ENCODE measurements around the gene CAPN13.

Gene CAPN13

GRCh38 chr2:30694286-30695055 lies 112.8 kb downstream of the CAPN13 start:
- no peaks in the 10 kb centered on the region for H3K27me3 ChIP-seq (replicated peaks; ENCODE audit: control insufficient read depth, insufficient read depth, low read length)
- no peaks in the 10 kb centered on the region for H3K36me3 ChIP-seq (ENCODE audit: control insufficient read depth, insufficient read depth, low read length, severe bottlenecking)
- H3K4me1 ChIP-seq (ENCODE audit: control insufficient read depth, insufficient read depth, low read length): peaks cover 24% of the 10 kb centered on the region
- H3K9ac ChIP-seq (ENCODE audit: low read length): no peak overlapping the region
- DNase-seq (ENCODE audit: low read depth): no peak
- H3K9me3 ChIP-seq (ENCODE audit: control insufficient read depth, low read length): no peaks in the 10 kb centered on the region
- H3K4me3 ChIP-seq (ENCODE audit: low read length): no peak overlapping the region

DNA sequence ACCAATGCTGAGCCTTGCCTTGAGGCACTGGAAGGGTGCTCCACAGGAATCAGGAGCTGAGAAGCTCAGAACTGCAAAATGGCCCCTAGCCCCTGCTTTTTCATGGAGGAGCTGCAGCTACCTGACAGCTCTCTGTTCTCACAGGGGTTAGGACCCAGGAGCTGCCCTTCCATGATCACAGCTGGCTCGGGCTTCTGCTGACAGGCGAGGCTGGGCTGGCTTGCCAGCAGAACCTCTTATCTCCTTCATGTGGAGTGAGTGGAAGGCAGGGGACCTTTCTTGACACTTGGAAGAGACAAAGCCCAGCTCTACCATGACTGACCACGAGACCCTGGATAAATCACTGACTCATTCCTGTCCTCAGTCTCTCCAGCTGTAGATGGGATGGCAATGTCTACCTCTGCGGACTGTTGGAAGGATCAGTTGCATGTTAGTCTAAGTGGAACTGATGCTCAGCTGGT lies 113.4 kb downstream of the CAPN13 start:
- Histone ChIP-seq H3K4me3 (ENCODE audit: low read length) (no peak overlapping the region), H3K4me1 (ENCODE audit: control insufficient read depth, insufficient read depth, low read length) (peaks cover 27% of the 10 kb centered on the region), H3K9me3 (ENCODE audit: control insufficient read depth, low read length) (no peaks in the 10 kb centered on the region), H3K36me3 (ENCODE audit: control insufficient read depth, insufficient read depth, low read length, severe bottlenecking) (no peaks in the 10 kb centered on the region), H3K27me3 (replicated peaks; ENCODE audit: control insufficient read depth, insufficient read depth, low read length) (no peaks in the 10 kb centered on the region), H3K9ac (ENCODE audit: low read length) (no peak overlapping the region)
- no peak for DNase-seq (ENCODE audit: low read depth)

DNA sequence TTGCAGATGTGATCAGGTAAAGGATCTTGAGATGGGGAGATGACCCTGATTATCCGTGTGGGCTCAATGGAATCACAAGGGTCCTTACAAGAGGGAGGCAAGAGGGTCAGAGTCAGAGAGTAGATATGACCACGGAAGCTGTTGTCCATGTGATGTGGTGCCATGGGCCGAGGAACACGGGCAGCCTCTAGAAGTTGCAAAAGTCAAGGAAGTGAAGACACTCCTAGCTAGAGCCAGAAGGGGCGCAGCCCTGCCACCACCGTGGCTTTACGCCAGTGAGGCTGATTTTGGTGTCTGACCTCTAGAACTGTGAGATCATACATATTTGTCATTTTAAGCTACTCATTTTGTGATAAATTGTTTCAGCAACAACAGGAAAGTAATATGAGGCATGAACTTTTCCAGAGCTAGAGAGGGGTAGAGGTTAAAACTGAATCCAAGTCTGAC lies 114.4 kb downstream of the CAPN13 start:
- DNase-seq (ENCODE audit: low read depth): no peak
- H3K4me3 ChIP-seq (ENCODE audit: low read length): no peak overlapping the region
- H3K9ac ChIP-seq (ENCODE audit: low read length): no peak overlapping the region
- H3K4me1 ChIP-seq (ENCODE audit: control insufficient read depth, insufficient read depth, low read length): peaks cover 27% of the 10 kb centered on the region
- no peaks in the 10 kb centered on the region for H3K27me3 ChIP-seq (replicated peaks; ENCODE audit: control insufficient read depth, insufficient read depth, low read length)
- no peaks in the 10 kb centered on the region for H3K36me3 ChIP-seq (ENCODE audit: control insufficient read depth, insufficient read depth, low read length, severe bottlenecking)
- no peaks in the 10 kb centered on the region for H3K9me3 ChIP-seq (ENCODE audit: control insufficient read depth, low read length)

DNA sequence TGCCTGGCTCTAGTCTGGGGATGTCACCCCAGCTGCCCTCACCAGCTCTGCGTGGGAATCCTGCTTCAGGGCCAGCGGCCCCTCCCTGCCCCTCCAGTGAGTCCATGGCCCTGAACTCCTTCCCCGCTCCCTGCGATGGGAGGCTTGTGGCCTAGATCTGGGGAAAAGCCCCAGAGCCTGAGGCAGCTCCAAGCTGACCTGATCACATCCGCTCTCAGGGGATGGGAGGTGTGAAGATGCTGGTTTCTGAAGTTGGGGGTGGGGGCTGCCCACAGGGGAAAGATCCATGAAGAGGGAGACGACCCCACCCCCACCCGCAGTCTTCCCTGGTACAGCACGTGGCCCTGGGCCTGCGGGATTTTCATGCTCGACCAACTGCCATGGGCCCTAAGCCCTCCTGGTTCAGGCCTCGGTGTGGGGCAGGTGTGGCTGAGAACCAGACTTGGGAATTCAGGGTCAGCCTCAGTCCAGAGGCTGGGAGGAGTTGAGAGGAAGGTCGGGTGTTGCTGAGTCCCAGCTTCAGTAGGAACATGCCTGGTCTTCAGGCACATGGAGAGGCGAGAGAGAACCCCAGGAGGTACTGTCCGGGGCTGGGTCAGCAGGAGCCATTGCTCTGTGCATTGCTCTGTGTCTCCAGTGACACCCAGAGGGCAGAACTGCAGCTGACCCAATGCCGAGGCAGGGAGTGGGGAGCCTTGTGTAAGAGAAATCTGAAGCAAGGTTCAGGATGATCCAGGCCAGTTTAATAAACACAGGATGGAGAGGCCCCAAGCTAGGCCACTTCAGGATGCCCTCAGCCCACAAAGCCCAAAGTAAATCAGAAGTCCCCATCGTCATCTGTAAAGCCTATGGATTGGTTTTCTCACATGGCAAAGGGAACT lies 115.1 kb downstream of the CAPN13 start:
- H3K4me1 ChIP-seq (ENCODE audit: control insufficient read depth, insufficient read depth, low read length): peaks cover 27% of the 10 kb centered on the region
- H3K9ac ChIP-seq (ENCODE audit: low read length): no peak overlapping the region
- no peaks in the 10 kb centered on the region for H3K36me3 ChIP-seq (ENCODE audit: control insufficient read depth, insufficient read depth, low read length, severe bottlenecking)
- no peaks in the 10 kb centered on the region for H3K27me3 ChIP-seq (replicated peaks; ENCODE audit: control insufficient read depth, insufficient read depth, low read length)
- no peak overlapping the region for H3K4me3 ChIP-seq (ENCODE audit: low read length)
- H3K9me3 ChIP-seq (ENCODE audit: control insufficient read depth, low read length): no peaks in the 10 kb centered on the region
- no peak for DNase-seq (ENCODE audit: low read depth)

- H3K4me3 ChIP-seq (ENCODE audit: low read length): no peak overlapping the region
- no peaks in the 10 kb centered on the region for H3K9me3 ChIP-seq (ENCODE audit: control insufficient read depth, low read length)
- H3K36me3 ChIP-seq (ENCODE audit: control insufficient read depth, insufficient read depth, low read length, severe bottlenecking): no peaks in the 10 kb centered on the region
- H3K27me3 ChIP-seq (replicated peaks; ENCODE audit: control insufficient read depth, insufficient read depth, low read length): no peaks in the 10 kb centered on the region
- H3K4me1 ChIP-seq (ENCODE audit: control insufficient read depth, insufficient read depth, low read length): peaks cover 27% of the 10 kb centered on the region
- no peak overlapping the region for H3K9ac ChIP-seq (ENCODE audit: low read length)
- DNase-seq (ENCODE audit: low read depth): no peak
Measured at GRCh38 chr2:30691091-30691947, 115.9 kb downstream of the CAPN13 start.

- Histone ChIP-seq H3K27me3 (replicated peaks; ENCODE audit: control insufficient read depth, insufficient read depth, low read length) (no peaks in the 10 kb centered on the region), H3K4me3 (ENCODE audit: low read length) (no peak overlapping the region), H3K9me3 (ENCODE audit: control insufficient read depth, low read length) (no peaks in the 10 kb centered on the region), H3K9ac (ENCODE audit: low read length) (no peak overlapping the region), H3K36me3 (ENCODE audit: control insufficient read depth, insufficient read depth, low read length, severe bottlenecking) (no peaks in the 10 kb centered on the region), H3K4me1 (ENCODE audit: control insufficient read depth, insufficient read depth, low read length) (peaks cover 27% of the 10 kb centered on the region)
- no peak for DNase-seq (ENCODE audit: low read depth)
Measured at GRCh38 chr2:30690126-30690561, 117.1 kb downstream of the CAPN13 start.

DNA sequence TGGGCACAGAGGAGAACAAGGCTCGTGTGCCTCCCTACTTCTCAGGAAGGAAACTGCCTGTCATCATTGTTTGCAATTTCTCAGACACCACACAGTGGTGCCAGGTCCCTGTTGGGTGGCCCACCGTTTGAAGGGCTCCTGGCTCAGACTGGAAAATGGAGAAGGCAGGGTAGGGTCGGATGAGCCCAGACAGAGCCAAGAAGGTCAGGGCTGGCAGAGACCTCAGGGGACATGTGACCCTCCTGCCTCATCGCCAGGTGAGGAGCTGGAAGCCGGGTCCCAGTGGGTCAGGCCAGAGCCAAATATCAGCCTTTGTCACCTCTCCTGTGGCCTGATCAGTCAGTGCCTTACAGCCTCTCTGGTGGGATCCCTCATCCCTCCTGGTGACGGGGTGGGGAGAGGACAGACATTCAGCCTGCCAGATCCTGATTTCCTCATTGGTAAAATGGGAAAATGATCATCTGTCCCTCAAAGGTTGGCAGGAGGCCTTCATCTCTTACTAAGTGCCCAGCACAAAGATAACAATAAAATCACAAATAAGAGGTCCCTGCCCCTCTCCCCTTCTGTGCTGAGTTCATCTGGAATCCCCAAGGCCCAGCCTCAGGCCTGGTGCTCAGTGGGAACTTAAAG lies 117.6 kb downstream of the CAPN13 start:
- no peaks in the 10 kb centered on the region for H3K27me3 ChIP-seq (replicated peaks; ENCODE audit: control insufficient read depth, insufficient read depth, low read length)
- H3K9ac ChIP-seq (ENCODE audit: low read length): peak overlapping the region; percentile 30
- peaks cover 27% of the 10 kb centered on the region for H3K4me1 ChIP-seq (ENCODE audit: control insufficient read depth, insufficient read depth, low read length)
- no peaks in the 10 kb centered on the region for H3K36me3 ChIP-seq (ENCODE audit: control insufficient read depth, insufficient read depth, low read length, severe bottlenecking)
- no peaks in the 10 kb centered on the region for H3K9me3 ChIP-seq (ENCODE audit: control insufficient read depth, low read length)
- H3K4me3 ChIP-seq (ENCODE audit: low read length): no peak overlapping the region
- no peak for DNase-seq (ENCODE audit: low read depth)

DNA sequence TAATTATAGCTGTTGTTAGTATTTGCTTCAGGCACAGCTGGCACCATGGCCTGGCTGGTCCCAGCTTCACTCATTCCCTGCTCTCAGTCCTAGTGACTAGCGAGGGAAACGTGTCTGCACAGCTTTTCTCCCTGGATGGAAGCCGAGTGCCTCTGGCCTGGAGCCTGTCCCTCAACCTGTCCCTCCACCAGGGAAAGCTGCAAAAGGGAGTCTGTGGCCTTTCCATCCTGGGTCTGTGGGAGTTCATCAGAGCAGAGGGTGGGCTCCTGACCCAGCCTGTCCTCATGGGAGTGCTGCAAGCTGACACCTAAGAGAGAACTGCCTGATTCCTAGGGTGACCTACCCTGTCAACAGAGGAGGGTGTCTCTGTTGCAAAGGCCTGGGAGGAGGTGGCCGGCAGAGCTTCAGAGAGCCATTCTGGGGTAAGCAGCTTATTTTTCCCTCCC lies 118.3 kb downstream of the CAPN13 start:
- DNase-seq (ENCODE audit: low read depth): no peak
- Histone ChIP-seq H3K27me3 (replicated peaks; ENCODE audit: control insufficient read depth, insufficient read depth, low read length) (no peaks in the 10 kb centered on the region), H3K4me1 (ENCODE audit: control insufficient read depth, insufficient read depth, low read length) (peaks cover 27% of the 10 kb centered on the region), H3K4me3 (ENCODE audit: low read length) (no peak overlapping the region), H3K36me3 (ENCODE audit: control insufficient read depth, insufficient read depth, low read length, severe bottlenecking) (no peaks in the 10 kb centered on the region), H3K9ac (ENCODE audit: low read length) (no peak overlapping the region), H3K9me3 (ENCODE audit: control insufficient read depth, low read length) (no peaks in the 10 kb centered on the region)

- Histone ChIP-seq H3K9ac (ENCODE audit: low read length) (no peak overlapping the region), H3K9me3 (ENCODE audit: control insufficient read depth, low read length) (no peaks in the 10 kb centered on the region), H3K27me3 (replicated peaks; ENCODE audit: control insufficient read depth, insufficient read depth, low read length) (no peaks in the 10 kb centered on the region), H3K4me1 (ENCODE audit: control insufficient read depth, insufficient read depth, low read length) (peaks cover 13% of the 10 kb centered on the region), H3K4me3 (ENCODE audit: low read length) (no peak overlapping the region), H3K36me3 (ENCODE audit: control insufficient read depth, insufficient read depth, low read length, severe bottlenecking) (no peaks in the 10 kb centered on the region)
- DNase-seq (ENCODE audit: low read depth): no peak
Measured at GRCh38 chr2:30686669-30687068, 120.6 kb downstream of the CAPN13 start.

DNA sequence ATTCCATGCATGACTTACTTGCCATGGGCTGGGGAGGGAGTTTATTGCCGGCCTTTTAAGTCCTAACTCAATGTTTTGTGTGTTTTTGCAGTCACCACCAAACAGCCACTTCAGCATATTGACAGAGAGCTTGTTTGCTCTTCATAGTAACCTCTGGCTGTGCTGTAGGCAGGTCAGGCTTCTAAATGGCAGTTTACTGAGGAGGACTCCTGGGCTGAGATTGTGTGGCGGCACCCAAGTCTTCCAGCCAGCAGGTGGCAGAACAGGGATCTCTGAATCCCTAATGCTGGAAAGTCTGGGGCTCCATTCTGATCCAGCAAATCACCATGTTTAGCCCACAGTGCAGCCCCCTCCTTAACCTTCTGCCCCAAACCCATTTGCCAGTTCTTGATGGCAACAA lies 121.2 kb downstream of the CAPN13 start:
- Histone ChIP-seq H3K4me1 (ENCODE audit: control insufficient read depth, insufficient read depth, low read length) (peaks cover 13% of the 10 kb centered on the region), H3K27me3 (replicated peaks; ENCODE audit: control insufficient read depth, insufficient read depth, low read length) (no peaks in the 10 kb centered on the region), H3K9me3 (ENCODE audit: control insufficient read depth, low read length) (no peaks in the 10 kb centered on the region), H3K9ac (ENCODE audit: low read length) (no peak overlapping the region), H3K36me3 (ENCODE audit: control insufficient read depth, insufficient read depth, low read length, severe bottlenecking) (no peaks in the 10 kb centered on the region), H3K4me3 (ENCODE audit: low read length) (no peak overlapping the region)
- no peak for DNase-seq (ENCODE audit: low read depth)

All from adipocyte (in vitro differentiated cells).